ENCODE results near the gene AIG1. TPM values are rescaled to one million over a fixed set of nuclear protein-coding genes. Genes with fewer than 3 reads are reported as not detected.
"Not testable (repeated sequence)": the region's sequence is repeated elsewhere in the genome, so short reads cannot be mapped to it uniquely, and the experiment has no call there.

The AIG1 gene
- total and polyA plus RNA-seq, 2 of the 13 experiments (the other 11 are each of a cell fraction or from before 2014, with no cell fraction given) = 115 to 197 TPM

DNA sequence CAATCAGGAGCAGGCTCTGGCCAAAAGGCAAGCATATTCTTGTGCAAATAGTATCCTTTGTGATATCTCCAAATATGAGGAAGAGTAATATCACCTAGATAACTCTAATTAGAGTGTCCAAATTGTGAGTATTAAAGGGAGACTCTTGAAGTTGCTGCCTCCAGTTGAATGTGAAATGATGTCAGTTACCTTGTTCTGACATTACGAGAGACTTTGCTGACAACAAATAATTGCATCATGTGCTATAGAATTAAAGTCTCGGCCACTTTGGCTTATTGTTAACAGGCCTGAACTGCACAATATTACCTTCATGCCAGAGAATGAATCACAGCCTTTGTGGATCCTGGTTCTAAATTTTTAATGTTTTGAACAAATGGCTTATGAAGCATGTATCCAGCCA lies 106.5 kb downstream of the AIG1 start (continued):
- TF ChIP-seq, protein P1, sequence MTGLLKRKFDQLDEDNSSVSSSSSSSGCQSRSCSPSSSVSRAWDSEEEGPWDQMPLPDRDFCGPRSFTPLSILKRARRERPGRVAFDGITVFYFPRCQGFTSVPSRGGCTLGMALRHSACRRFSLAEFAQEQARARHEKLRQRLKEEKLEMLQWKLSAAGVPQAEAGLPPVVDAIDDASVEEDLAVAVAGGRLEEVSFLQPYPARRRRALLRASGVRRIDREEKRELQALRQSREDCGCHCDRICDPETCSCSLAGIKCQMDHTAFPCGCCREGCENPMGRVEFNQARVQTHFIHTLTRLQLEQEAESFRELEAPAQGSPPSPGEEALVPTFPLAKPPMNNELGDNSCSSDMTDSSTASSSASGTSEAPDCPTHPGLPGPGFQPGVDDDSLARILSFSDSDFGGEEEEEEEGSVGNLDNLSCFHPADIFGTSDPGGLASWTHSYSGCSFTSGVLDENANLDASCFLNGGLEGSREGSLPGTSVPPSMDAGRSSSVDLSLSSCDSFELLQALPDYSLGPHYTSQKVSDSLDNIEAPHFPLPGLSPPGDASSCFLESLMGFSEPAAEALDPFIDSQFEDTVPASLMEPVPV (CRISPR knock-in tag; IDR thresholded peaks at IDR 0.05) = no peak
- TF ChIP-seq, protein P2, sequence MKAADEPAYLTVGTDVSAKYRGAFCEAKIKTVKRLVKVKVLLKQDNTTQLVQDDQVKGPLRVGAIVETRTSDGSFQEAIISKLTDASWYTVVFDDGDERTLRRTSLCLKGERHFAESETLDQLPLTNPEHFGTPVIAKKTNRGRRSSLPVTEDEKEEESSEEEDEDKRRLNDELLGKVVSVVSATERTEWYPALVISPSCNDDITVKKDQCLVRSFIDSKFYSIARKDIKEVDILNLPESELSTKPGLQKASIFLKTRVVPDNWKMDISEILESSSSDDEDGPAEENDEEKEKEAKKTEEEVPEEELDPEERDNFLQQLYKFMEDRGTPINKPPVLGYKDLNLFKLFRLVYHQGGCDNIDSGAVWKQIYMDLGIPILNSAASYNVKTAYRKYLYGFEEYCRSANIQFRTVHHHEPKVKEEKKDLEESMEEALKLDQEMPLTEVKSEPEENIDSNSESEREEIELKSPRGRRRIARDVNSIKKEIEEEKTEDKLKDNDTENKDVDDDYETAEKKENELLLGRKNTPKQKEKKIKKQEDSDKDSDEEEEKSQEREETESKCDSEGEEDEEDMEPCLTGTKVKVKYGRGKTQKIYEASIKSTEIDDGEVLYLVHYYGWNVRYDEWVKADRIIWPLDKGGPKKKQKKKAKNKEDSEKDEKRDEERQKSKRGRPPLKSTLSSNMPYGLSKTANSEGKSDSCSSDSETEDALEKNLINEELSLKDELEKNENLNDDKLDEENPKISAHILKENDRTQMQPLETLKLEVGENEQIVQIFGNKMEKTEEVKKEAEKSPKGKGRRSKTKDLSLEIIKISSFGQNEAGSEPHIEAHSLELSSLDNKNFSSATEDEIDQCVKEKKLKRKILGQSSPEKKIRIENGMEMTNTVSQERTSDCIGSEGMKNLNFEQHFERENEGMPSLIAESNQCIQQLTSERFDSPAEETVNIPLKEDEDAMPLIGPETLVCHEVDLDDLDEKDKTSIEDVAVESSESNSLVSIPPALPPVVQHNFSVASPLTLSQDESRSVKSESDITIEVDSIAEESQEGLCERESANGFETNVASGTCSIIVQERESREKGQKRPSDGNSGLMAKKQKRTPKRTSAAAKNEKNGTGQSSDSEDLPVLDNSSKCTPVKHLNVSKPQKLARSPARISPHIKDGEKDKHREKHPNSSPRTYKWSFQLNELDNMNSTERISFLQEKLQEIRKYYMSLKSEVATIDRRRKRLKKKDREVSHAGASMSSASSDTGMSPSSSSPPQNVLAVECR (CRISPR knock-in tag; IDR thresholded peaks at IDR 0.05; ENCODE audit: borderline replicate concordance) = no peak
- TF ChIP-seq ZNF737 (CRISPR knock-in tag; IDR thresholded peaks at IDR 0.05; ENCODE audit: borderline replicate concordance) = no peak

DNA sequence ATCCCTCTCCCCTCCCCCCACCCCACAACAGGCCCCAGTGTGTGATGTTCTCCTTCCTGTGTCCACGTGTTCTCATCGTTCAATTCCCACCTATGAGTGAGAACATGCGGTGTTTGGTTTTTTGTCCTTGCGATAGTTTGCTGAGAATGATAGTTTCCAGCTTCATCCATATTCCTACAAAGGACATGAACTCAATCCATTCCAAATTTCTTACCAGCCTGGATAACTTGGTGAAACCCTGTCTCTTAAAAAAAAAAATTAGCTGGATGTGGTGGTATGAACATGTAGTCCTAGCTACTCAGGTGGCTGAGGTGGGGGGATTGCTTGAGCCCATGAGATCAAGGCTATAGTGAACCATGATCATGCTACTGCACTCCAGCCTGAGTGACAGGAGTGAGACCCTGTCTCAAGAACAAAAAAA lies 107.7 kb downstream of the AIG1 start:
- H3K9ac ChIP-seq (ENCODE audit: insufficient read depth, low read depth, low read length); in situ Hi-C loops (cut with HindIII; ENCODE audit: extremely low pct_ligation_motif_present, low pct_unique_long_range_greater_than_20kb); ATAC-seq; H2AFZ ChIP-seq (ENCODE audit: low read length); H3K4me1 ChIP-seq (ENCODE audit: insufficient read depth, low read length); DNase-seq (ENCODE audit: low spot score); H4K20me1 ChIP-seq (ENCODE audit: insufficient read depth, low read length); H3K4me3 ChIP-seq (replicated peaks in 1 of 3; ENCODE audit: insufficient read depth in 1 of 3, low read depth in 2 of 3, low read length in 3 of 3); intact Hi-C loops (cut with micrococcal nuclease; ENCODE audit: unreplicated experiment); FAIRE-seq; POLR2A ChIA-PET; H3K27me3 ChIP-seq (ENCODE audit: control insufficient read depth in 1 of 2, insufficient read depth in 2 of 2, low read length in 2 of 2); H3K27ac ChIP-seq (ENCODE audit: extremely low read length, insufficient read depth, low read length); CTCF ChIA-PET (ENCODE audit: low intra/inter-chr PET ratio, low total read pairs); H3K79me2 ChIP-seq (ENCODE audit: insufficient read depth, low read length); BruUV-seq (replicated peaks); H3K4me2 ChIP-seq (ENCODE audit: low read depth, low read length); H3K9me3 ChIP-seq (ENCODE audit: low read length): not testable (repeated sequence)
- peaks cover 2 to 51% of the 10 kb centered on the region in 2 experiments; a peak in 4 of 5 replicates for H3K36me3 ChIP-seq (replicated peaks in 1 of 2; ENCODE audit: control insufficient read depth in 1 of 2, insufficient read depth in 2 of 2, low read length in 2 of 2)
- 96% methylated on average over 4 of the region's 4 CpGs for WGBS (ENCODE audit: low lambda C conversion rate)

Data from HepG2 (cell line).